HepG2 (cell line): Measurements from ENCODE around the gene SNAP47. TPM values are rescaled to one million over a fixed set of nuclear protein-coding genes. Genes with fewer than 3 reads are reported as not detected.

ENCODE experiments used
- ATAC-seq: fragments of 200-7000 bp; cut with Tn5 transposase; 3 replicates; pipeline ENCODE4 v1.9.1; 2020; ENCODE audit warnings: mild to moderate bottlenecking, moderate library complexity
- BruUV-seq: library from RNA; stranded (reverse); fragments of 400-500 nt; replicated peaks from 2 replicates; lab custom pipeline; 2021; lab: Mats Ljungman, UMichigan
- CTCF ChIA-PET: fragments of 300-600 bp; formaldehyde crosslinking; extraction: SDS; loops from one replicate; lab custom pipeline; 2021; ENCODE audit warnings: low total read pairs, inconsistent platforms, low intra/inter-chr PET ratio; lab: Yijun Ruan, JAX
- POLR2A ChIA-PET: fragments of 350-600 bp; sonication (Branson Sonifier 250); formaldehyde crosslinking; loops from one replicate; lab custom pipeline; 2020; ENCODE audit warnings: antibody characterized with exemption, inconsistent platforms; lab: Yijun Ruan, JAX
- DNase-seq: peaks from one replicate; pipeline ENCODE4 v3.0.0-alpha.2; 2015; ENCODE audit warnings: low spot score
- FAIRE-seq: peaks from 3 replicates; lab custom pipeline; 2011; peaks lifted over from hg19 to GRCh38; lab: Jason Lieb, UNC
- H2AFZ ChIP-seq: one replicate; pipeline ENCODE4 v1.6.1; 2011; ENCODE audit warnings: low read length, inconsistent platforms
- H3K27ac ChIP-seq: fragments of 300-600 bp; 3 replicates; pipeline ENCODE4 v1.8.0; 2011; ENCODE audit warnings: mixed run types, mild to moderate bottlenecking, mixed read lengths, low read length, inconsistent platforms; ENCODE audit not compliant: insufficient read depth; ENCODE audit errors: extremely low read length
- H3K27me3 ChIP-seq, 2 experiments: fragments of 200-600 bp in 1 of 2; 2 replicates in 1 of 2; 3 replicates in 1 of 2; pipeline versions ENCODE4 v1.6.0 to v1.8.0; 2011; ENCODE audit warnings: low read length in 2 of 2, mild to moderate bottlenecking in 2 of 2, moderate library complexity in 2 of 2, inconsistent platforms in 1 of 2; ENCODE audit not compliant: insufficient read depth in 2 of 2, control insufficient read depth in 1 of 2
- H3K36me3 ChIP-seq, 2 experiments: fragments of 200-600 bp in 1 of 2; replicated peaks in 1 of 2; 2 replicates in 1 of 2; 3 replicates in 1 of 2; pipeline versions ENCODE4 v1.5.1 to v1.8.0; 2011; ENCODE audit warnings: low read length in 2 of 2, inconsistent platforms in 1 of 2; ENCODE audit not compliant: insufficient read depth in 2 of 2, control insufficient read depth in 1 of 2
- H3K4me1 ChIP-seq: 2 replicates; pipeline ENCODE4 v1.5.1; 2012; ENCODE audit warnings: low read length, inconsistent platforms; ENCODE audit not compliant: insufficient read depth
- H3K4me2 ChIP-seq: 2 replicates; pipeline ENCODE4 v1.6.0; 2011; ENCODE audit warnings: low read depth, low read length, inconsistent platforms
- H3K4me3 ChIP-seq, 3 experiments: fragments of 200-600 bp in 1 of 3; sonication (generic), shearing (Covaris generic) in 1 of 3; replicated peaks in 1 of 3; 2 replicates each; pipeline ENCODE4 v1.5.1; 2011 to 2016; ENCODE audit warnings: low read length in 3 of 3, inconsistent platforms in 2 of 3, low read depth in 2 of 3, mild to moderate bottlenecking in 2 of 3, control low read depth in 1 of 3, mixed read lengths in 1 of 3; ENCODE audit not compliant: insufficient read depth in 1 of 3
- H3K79me2 ChIP-seq: one replicate; pipeline ENCODE4 v1.6.1; 2011; ENCODE audit warnings: low read length, inconsistent platforms; ENCODE audit not compliant: insufficient read depth
- H3K9ac ChIP-seq: 2 replicates; pipeline ENCODE4 v1.6.0; 2011; ENCODE audit warnings: mild to moderate bottlenecking, low read depth, low read length, inconsistent platforms; ENCODE audit not compliant: insufficient read depth
- H3K9me3 ChIP-seq: 2 replicates; pipeline ENCODE4 v1.5.1; 2012; ENCODE audit warnings: mild to moderate bottlenecking, low read length
- H4K20me1 ChIP-seq: 2 replicates; pipeline ENCODE4 v1.6.0; 2011; ENCODE audit warnings: inconsistent platforms, mild to moderate bottlenecking, low read length, moderate library complexity; ENCODE audit not compliant: insufficient read depth
- ATM ChIP-seq: fragments of 450-650 bp; IDR thresholded peaks from 2 replicates; pipeline ENCODE4 v1.7.1; 2017; ENCODE audit warnings: mild to moderate bottlenecking, borderline replicate concordance
- CHCHD3 ChIP-seq: sonication (generic); formaldehyde crosslinking; IDR thresholded peaks from 2 replicates; pipeline ENCODE4 v1.8.0; 2022; ENCODE audit warnings: mild to moderate bottlenecking, missing genetic modification reagents, moderate library complexity
- EEA1 ChIP-seq: sonication (generic); formaldehyde crosslinking; IDR thresholded peaks from 2 replicates; pipeline ENCODE4 v1.5.1; 2020; ENCODE audit warnings: mild to moderate bottlenecking, missing genetic modification reagents, borderline replicate concordance
- GATAD2A ChIP-seq: IDR thresholded peaks from 2 replicates; pipeline ENCODE4 v1.6.1; 2016
- JARID2 ChIP-seq: sonication (generic); formaldehyde crosslinking; IDR thresholded peaks from 2 replicates; pipeline ENCODE4 v1.8.1; 2023; ENCODE audit warnings: missing genetic modification reagents, inconsistent platforms; ENCODE audit not compliant: insufficient replicate concordance
- MXI1 ChIP-seq: IDR thresholded peaks from 3 replicates; pipeline ENCODE4 v1.6.1; 2012; ENCODE audit warnings: low read depth, low read length, inconsistent platforms, borderline replicate concordance
- PRMT3 ChIP-seq: sonication (generic); formaldehyde crosslinking; IDR thresholded peaks from 2 replicates; pipeline ENCODE4 v1.8.1; 2022; ENCODE audit warnings: low read depth, mild to moderate bottlenecking, moderate library complexity, missing genetic modification reagents, borderline replicate concordance
- RFX1 ChIP-seq: fragments of 450-650 bp; IDR thresholded peaks from 2 replicates; pipeline ENCODE4 v1.6.1; 2017
- ZBTB14 ChIP-seq: sonication (generic); formaldehyde crosslinking; IDR thresholded peaks from 2 replicates; pipeline ENCODE4 v1.4.0; 2020; ENCODE audit warnings: missing genetic modification reagents
- ZEB1 ChIP-seq: IDR thresholded peaks from 2 replicates; pipeline ENCODE4 v1.6.1; 2012; ENCODE audit warnings: mild to moderate bottlenecking, low read depth, inconsistent platforms; ENCODE audit not compliant: insufficient replicate concordance
- ZNF557 ChIP-seq: sonication (generic); formaldehyde crosslinking; IDR thresholded peaks from 2 replicates; pipeline ENCODE4 v1.4.0; 2020; ENCODE audit warnings: missing genetic modification reagents
- ZNF879 ChIP-seq: sonication (generic); formaldehyde crosslinking; IDR thresholded peaks from 2 replicates; pipeline ENCODE4 v1.8.1; 2023; ENCODE audit warnings: missing genetic modification reagents
- whole genome bisulfite sequencing: methylation state at CpG from one replicate; pipeline ENCODE4 v1.1.6; 2017; ENCODE audit warnings: low lambda C conversion rate; 5-methylcytosine and 5-hydroxymethylcytosine counted together
- in situ Hi-C: cut with HindIII; loops from 2 replicates; pipeline ENCODE4 v1.10.0; 2017; ENCODE audit warnings: low pct_unique_long_range_greater_than_20kb; ENCODE audit not compliant: extremely low pct_ligation_motif_present
- intact Hi-C: fragments of 100-400 bp; cut with micrococcal nuclease; formaldehyde crosslinking; loops from one replicate; pipeline ENCODE4 v1.10.0; 2022; ENCODE audit not compliant: unreplicated experiment
- polyA plus RNA-seq, 8 experiments: library from polyadenylated mRNA; depleted of rRNA in 3 of 8; stranded (reverse) in 7 of 8; unstranded in 1 of 8; fragments of >200 nt; fragmentation: Illumina TruSeq in 4 of 8; extraction: Trizol in 4 of 8; gene quantifications; 2 replicates each; pipeline versions ENCODE4 v1.2.1 to v1.2.3, GENCODE V29; 2011 to 2016; ENCODE audit warnings: low read depth in 4 of 8, missing spikeins in 1 of 8, mixed read lengths in 1 of 8; ENCODE audit not compliant: insufficient read depth in 1 of 8
- total RNA-seq, 5 experiments: library from RNA; depleted of rRNA; stranded (reverse); fragments of >200 nt; fragmentation: Illumina TruSeq; extraction: Trizol; gene quantifications; 2 replicates each; pipeline ENCODE4 v1.2.3, GENCODE V29; 2016; ENCODE audit warnings: low read depth in 1 of 5
- TF ChIP-seq, protein P1 (sequence below): sonication (generic); formaldehyde crosslinking; IDR thresholded peaks from 2 replicates; pipeline ENCODE4 v1.4.0; 2020; ENCODE audit warnings: missing genetic modification reagents

The SNAP47 gene
- total and polyA plus RNA-seq, 2 of the 13 experiments (the other 11 are each of a cell fraction or from before 2014, with no cell fraction given) = 13.6 to 25.1 TPM

DNA sequence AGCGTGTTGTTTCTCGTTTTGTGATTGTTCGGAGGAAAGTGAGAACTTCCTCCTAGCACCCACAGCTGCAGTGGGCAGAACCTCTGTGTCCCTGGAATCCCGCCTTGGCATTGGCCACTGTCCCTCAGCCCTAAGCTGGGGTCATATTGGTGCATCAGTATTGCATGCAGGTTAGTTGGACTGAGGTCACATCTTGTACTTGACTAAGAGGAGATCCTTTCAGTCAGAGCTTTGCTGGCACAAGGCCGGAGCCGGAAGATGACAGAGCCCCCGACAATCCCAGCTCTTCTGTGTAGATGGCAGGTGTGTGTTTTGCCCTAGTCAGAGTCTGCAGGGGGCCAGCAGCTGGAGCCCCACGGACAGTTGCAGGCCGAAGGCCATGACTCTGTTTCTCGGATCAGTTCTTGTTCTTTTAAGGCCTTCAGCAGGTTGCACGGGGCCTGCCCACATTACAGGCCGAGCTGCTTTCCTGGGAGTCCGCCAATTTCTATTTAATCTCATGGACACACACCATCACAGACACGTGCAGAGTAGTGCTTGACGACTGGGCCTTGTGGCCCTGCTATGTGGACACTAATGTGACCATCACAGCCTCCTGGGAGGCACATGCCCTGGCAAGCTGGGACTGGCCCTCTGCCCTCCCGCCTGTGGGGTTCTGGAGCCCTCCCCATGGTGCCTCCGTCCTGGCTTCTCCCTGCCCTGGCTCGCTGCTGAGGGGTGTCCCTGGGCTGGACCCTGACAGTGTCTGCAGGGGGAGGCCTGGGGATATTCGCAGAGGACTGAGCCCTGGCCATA is 14.9 kb downstream of the SNAP47 start:
- no peak overlapping the region for H3K4me2 ChIP-seq
- H4K20me1 ChIP-seq = no peaks in the 10 kb centered on the region
- H3K36me3 ChIP-seq = peaks cover 19 to 44% of the 10 kb centered on the region in 2 experiments; a peak in 4 of 5 replicates
- POLR2A ChIA-PET = no interaction called here
- H3K9ac ChIP-seq = no peak overlapping the region
- no peak overlapping the region for H3K4me3 ChIP-seq
- no peaks in the 10 kb centered on the region for H3K4me1 ChIP-seq
- BruUV-seq = no TSS peak
- H3K79me2 ChIP-seq = no peaks in the 10 kb centered on the region
- ATAC-seq (no peak), DNase-seq (no peak), FAIRE-seq (no peak)
- TF ChIP-seq ZNF879 (CRISPR knock-in tag) (no peak), RFX1 (no peak), ATM (no peak), GATAD2A (CRISPR knock-in tag) (no peak), ZEB1 (no peak), ZBTB14 (CRISPR knock-in tag) (no peak), PRMT3 (CRISPR knock-in tag) (no peak), JARID2 (no peak), EEA1 (CRISPR knock-in tag) (no peak), CHCHD3 (CRISPR knock-in tag) (no peak), MXI1 (no peak), ZNF557 (no peak)
- TF ChIP-seq, protein P1, sequence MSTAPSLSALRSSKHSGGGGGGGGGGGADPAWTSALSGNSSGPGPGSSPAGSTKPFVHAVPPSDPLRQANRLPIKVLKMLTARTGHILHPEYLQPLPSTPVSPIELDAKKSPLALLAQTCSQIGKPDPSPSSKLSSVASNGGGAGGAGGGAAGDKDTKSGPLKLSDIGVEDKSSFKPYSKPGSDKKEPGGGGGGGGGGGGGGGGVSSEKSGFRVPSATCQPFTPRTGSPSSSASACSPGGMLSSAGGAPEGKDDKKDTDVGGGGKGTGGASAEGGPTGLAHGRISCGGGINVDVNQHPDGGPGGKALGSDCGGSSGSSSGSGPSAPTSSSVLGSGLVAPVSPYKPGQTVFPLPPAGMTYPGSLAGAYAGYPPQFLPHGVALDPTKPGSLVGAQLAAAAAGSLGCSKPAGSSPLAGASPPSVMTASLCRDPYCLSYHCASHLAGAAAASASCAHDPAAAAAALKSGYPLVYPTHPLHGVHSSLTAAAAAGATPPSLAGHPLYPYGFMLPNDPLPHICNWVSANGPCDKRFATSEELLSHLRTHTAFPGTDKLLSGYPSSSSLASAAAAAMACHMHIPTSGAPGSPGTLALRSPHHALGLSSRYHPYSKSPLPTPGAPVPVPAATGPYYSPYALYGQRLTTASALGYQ (CRISPR knock-in tag) = no peak
- H2AFZ ChIP-seq = no peak overlapping the region
- no peaks in the 10 kb centered on the region for H3K27me3 ChIP-seq
- intact Hi-C loops (no loop called here), in situ Hi-C loops (loop anchor here (10.0 kb wide), 1 partner anchor 265 kb away; no protein-coding TSS in a partner anchor)
- H3K27ac ChIP-seq = no peak overlapping the region
- CTCF ChIA-PET = no interaction called here
- WGBS = 96% methylated on average over 7 of the region's 19 CpGs
- no peaks in the 10 kb centered on the region for H3K9me3 ChIP-seq
